Activated CD8-positive, alpha-beta memory T cell treated with anti-CD3 and anti-CD28 coated beads for 24 hours (primary cell): ENCODE results near the gene SPSB2.

Source experiments
- DNase-seq: peaks from one replicate; pipeline ENCODE4 v3.0.0-alpha.2; 2020

Gene SPSB2

GRCh38 chr12:6829536-6830220 lies 43.4 kb downstream of the SPSB2 start:
- DNase-seq = no peak

- peak; percentile 76 for DNase-seq
Observed at GRCh38 chr12:6828781-6829535, 44.1 kb downstream of the SPSB2 start.

DNA sequence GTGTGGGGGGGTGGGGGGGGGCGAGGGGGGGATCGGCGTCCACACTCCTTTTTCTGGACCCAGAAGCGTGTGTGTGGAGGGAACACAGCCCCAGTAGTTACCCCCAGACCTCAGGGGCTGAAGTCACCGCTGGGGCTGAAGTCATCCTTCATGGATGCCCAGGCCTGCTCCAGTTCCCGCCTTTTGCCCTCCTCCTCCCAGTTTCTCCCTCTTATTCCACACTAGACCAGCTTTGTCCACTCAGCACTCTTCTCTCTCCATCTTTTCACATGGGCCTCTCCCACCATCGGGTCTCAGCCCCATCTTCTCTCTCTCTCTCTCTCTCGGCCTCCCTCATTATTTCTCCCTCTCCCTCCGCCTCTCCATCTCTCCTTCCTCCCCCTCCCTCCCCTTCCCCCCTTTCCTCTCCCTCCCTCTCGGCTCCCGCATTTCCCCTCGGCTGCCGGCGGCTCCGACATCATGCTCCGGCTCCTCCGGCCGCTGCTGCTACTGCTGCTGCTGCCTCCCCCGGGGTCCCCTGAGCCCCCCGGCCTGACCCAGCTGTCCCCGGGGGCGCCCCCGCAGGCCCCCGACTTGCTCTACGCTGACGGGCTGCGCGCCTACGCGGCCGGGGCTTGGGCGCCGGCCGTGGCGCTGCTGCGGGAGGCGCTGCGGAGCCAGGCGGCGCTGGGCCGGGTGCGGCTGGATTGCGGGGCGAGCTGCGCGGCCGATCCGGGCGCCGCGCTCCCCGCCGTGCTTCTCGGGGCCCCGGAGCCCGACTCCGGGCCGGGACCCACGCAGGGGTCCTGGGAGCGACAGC lies 44.9 kb downstream of the SPSB2 start, which contains the start of gene P3H3:
TSS of gene P3H3 (plus strand) at position 426 of the 799 bp plus-strand sequence. CDS start at position 460, 34 bp downstream.
- DNase-seq = peak; percentile 65

DNA sequence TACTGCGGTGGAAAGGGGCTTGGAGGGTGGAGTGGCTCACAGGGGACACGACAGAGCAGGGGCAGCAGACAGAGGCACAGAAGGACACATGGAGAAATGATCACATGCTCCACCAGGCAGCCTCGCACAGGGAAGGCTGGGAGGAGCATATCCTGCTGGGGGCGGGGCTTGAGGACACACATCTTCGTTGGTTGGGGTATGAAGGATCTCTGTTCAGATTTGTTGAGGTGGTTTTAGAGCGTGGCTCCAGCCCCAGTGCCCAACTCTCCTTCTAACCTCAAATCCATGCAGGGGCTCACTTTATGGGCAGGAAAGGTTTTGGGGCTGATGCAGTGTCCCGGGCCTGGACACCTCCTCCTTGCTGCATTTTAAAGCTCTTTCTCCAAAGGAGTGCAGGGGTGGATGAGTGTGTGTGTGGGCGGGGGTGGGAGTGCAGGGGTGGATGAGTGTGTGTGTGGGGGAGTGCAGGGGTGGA lies 45.6 kb downstream of the SPSB2 start:
- peak; percentile 77 for DNase-seq

DNA sequence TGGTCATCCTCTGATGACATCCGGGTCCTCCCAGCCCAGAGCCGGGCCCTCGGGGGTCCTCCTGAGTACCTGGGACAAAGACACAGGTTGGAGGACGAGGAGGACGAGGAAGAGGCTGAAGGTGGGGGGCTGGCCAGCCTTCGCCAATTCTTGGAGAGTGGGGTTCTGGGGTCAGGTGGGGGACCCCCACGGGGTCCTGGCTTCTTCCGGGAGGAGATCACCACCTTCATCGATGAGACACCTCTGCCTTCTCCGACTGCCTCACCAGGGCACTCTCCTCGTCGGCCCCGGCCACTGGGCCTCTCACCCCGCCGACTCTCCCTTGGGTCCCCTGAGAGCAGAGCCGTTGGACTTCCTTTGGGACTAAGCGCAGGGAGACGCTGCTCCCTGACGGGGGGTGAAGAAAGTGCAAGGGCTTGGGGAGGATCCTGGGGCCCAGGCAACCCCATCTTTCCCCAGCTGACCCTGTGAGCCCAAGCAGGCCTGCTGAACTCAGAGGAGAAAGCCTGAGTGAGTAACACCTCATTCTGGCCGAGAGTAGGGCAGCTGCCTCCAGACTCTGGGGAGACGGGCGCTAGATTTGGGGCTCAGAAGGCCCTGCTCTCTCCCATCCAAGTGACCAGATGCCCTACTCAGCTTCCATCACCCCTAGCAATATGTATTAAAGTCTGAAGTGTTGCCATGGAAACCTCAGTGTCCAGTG lies 46.2 kb downstream of the SPSB2 start:
- DNase-seq = no peak

- DNase-seq = no peak
Observed at GRCh38 chr12:6826125-6826733, 46.9 kb downstream of the SPSB2 start.

- peak; percentile 95 for DNase-seq
Observed at GRCh38 chr12:6825398-6826124, 47.5 kb downstream of the SPSB2 start.

DNA sequence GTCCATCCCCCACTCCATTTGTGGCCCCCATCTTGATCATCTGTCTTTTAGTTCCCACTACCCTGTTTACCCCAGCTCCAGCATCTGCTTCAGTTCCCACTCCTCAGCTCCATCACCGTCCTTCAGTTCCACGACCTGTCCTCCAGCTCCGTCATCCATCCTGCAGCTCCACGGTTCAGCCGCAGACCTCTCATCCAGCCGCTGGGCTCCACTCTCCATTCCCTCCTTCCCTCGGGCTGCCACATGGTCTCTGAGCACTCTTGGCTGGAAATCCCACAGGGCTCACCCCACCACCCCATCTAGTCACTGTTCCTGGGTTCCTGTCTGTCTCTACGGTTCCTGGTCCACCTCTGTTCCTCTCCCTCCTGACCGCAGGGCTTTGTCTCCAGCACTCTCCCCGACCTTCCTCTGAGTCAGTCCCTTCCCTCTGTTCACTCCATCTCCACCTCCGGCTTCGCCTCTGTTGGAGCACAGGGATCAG lies 48.2 kb downstream of the SPSB2 start:
- DNase-seq = no peak

DNA sequence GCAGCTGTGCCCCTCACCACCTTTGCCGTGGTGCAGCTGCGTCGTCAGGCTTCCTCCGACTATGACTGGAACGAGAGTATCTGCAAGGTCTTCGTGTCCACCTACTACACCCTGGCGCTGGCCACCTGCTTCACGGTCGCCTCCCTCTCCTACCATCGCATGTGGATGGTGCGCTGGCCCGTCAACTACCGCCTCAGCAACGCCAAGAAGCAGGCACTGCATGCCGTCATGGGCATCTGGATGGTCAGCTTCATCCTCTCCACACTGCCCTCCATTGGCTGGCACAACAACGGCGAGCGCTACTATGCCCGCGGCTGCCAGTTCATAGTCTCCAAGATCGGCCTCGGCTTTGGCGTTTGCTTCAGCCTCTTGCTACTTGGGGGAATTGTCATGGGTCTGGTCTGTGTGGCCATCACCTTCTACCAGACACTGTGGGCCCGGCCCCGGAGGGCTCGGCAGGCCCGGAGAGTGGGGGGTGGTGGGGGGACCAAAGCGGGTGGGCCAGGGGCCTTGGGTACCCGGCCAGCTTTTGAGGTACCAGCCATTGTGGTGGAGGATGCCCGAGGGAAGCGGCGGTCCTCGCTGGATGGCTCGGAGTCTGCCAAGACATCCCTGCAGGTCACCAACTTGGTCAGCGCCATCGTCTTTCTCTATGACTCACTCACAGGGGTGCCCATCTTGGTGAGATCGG lies 48.9 kb downstream of the SPSB2 start:
- no peak for DNase-seq

GRCh38 chr12:6823182-6824084 lies 49.7 kb downstream of the SPSB2 start:
- DNase-seq = no peak

GRCh38 chr12:6822426-6823135 lies 50.5 kb downstream of the SPSB2 start:
- DNase-seq = no peak

DNA sequence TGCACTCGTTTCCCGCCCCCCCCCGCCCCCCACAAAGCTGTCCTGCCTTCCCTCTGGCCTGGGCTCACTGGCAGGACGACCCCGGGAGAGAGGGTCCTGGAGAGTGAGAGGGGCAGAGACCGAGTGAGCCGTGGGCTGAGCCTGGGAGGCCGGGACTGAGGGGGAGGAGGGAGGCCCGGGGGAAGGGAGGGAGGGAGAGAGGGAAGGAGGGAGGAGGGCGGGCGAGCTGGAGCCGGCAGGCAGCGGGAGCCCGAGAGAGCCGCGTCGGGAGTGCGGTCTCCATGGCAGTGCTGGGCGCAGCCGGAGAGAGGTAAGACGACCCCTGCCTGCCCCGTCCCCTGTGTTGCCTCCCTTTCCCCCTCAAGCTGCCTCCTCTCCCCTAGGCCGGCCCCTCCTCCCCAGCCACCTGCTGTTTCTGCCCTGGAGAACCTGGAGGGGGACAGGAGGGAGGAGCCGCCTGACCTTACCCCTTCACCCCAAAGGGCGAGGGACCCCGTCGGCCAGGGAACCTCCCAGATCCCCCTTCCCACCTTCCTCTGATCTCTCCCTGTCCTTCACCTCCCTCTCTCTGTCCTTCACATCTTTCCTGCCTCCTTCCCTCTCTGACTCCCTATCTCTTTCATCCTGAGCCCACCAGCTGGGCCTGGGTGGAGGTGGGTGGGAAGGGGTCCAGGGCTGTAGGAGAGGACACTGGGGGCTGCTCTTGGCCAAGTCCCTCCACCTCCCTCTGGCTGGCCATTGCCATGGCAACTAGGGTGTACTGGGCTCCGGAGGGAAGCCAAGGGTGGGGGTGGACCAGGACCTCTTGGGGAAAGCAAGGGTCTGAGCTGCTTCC lies 51.3 kb downstream of the SPSB2 start, which contains the start of gene GPR162:
TSS of gene GPR162 (plus strand) at position 231 of the 835 bp plus-strand sequence. CDS start 2,078 bp downstream, outside the sequence.
- DNase-seq = no peak
